ENCODE results near the gene NAA38.
A peak's percentile ranks its signal among the peaks of the same experiment; 100 is the strongest.

The NAA38 gene

GRCh38 chr17:7852262-7852670 lies 5.1 kb downstream of the NAA38 start:
- DNase-seq, result no peak

- DNase-seq, result peak; percentile 78
Observed at GRCh38 chr17:7851438-7852261, 5.7 kb downstream of the NAA38 start.

- no peak for DNase-seq
Observed at GRCh38 chr17:7850701-7851437, 6.5 kb downstream of the NAA38 start.

GRCh38 chr17:7849751-7850504 lies 7.4 kb downstream of the NAA38 start:
- DNase-seq, result no peak

GRCh38 chr17:7849130-7849750 lies 8.1 kb downstream of the NAA38 start:
- no peak for DNase-seq

GRCh38 chr17:7848739-7849129 lies 8.6 kb downstream of the NAA38 start:
- DNase-seq, result no peak

GRCh38 chr17:7848131-7848579 lies 9.2 kb downstream of the NAA38 start:
- no peak for DNase-seq

GRCh38 chr17:7846765-7847661 lies 10.3 kb downstream of the NAA38 start:
- DNase-seq, result no peak

GRCh38 chr17:7846063-7846735 lies 11.2 kb downstream of the NAA38 start:
- no peak for DNase-seq

GRCh38 chr17:7845359-7846062 lies 11.8 kb downstream of the NAA38 start:
- no peak for DNase-seq

GRCh38 chr17:7844292-7845154 lies 12.8 kb downstream of the NAA38 start:
- DNase-seq, result peak; percentile 96

GRCh38 chr17:7843536-7844291 lies 13.6 kb downstream of the NAA38 start:
- peak; percentile 80 for DNase-seq

GRCh38 chr17:7843257-7843535 lies 14.2 kb downstream of the NAA38 start:
- no peak for DNase-seq

- DNase-seq, result peak; percentile 97
Observed at GRCh38 chr17:7842380-7843256, 14.7 kb downstream of the NAA38 start.

GRCh38 chr17:7841915-7842379 lies 15.4 kb downstream of the NAA38 start:
- DNase-seq, result peak; percentile 86

- peak; percentile 94 for DNase-seq
Observed at GRCh38 chr17:7841396-7841914, 15.9 kb downstream of the NAA38 start.

- no peak for DNase-seq
Observed at GRCh38 chr17:7840875-7841274, 16.5 kb downstream of the NAA38 start.
